ENCODE results near the gene CDH24. TPM values are rescaled to one million over a fixed set of nuclear protein-coding genes. Genes with fewer than 3 reads are reported as not detected.
"Not testable (repeated sequence)": the region's sequence is repeated elsewhere in the genome, so short reads cannot be mapped to it uniquely, and the experiment has no call there.

CDH24 gene
- total and polyA plus RNA-seq, 10 of the 15 experiments (the other 5 are each of a cell fraction or from before 2014, with no cell fraction given), result 0.10 to 1.5 (median 0.45) TPM; not detected in 2

- TF ChIP-seq IKZF1 (conservative IDR thresholded peaks at IDR 0.05) (no peak), CTCF (IDR thresholded peaks at IDR 0.05 in 2 of 3, conservative IDR thresholded peaks at IDR 0.05 in 1 of 3; ENCODE audit: control insufficient read depth in 2 of 3, extremely low read depth in 1 of 3, insufficient read depth in 1 of 3, low read depth in 3 of 3, low read length in 3 of 3) (no peak)
Measured at GRCh38 chr14:23005451-23006187, 51.7 kb downstream of the CDH24 start (continued).

GRCh38 chr14:23004274-23004673 lies 53.0 kb downstream of the CDH24 start:
- FAIRE-seq; POLR2A ChIA-PET; H3K9me3 ChIP-seq (replicated peaks; ENCODE audit: control insufficient read depth, insufficient read depth, low read length); H3K9ac ChIP-seq (ENCODE audit: control insufficient read depth, insufficient read depth, low read length); H3K27ac ChIP-seq (ENCODE audit: control insufficient read depth, insufficient read depth); H3K36me3 ChIP-seq (ENCODE audit: control insufficient read depth in 2 of 2, insufficient read depth in 2 of 2, low read length in 1 of 2); in situ Hi-C loops (cut with MboI); H2AFZ ChIP-seq (ENCODE audit: control insufficient read depth, low read depth, low read length); RAD21 ChIA-PET (ENCODE audit: unreplicated experiment); H4K20me1 ChIP-seq (ENCODE audit: control insufficient read depth, insufficient read depth); H3K27me3 ChIP-seq (replicated peaks in 1 of 2; ENCODE audit: control insufficient read depth in 2 of 2, insufficient read depth in 2 of 2, low read length in 1 of 2); ATAC-seq; intact Hi-C loops (cut with micrococcal nuclease; ENCODE audit: unreplicated experiment); H3K4me2 ChIP-seq (ENCODE audit: control insufficient read depth, insufficient read depth); H3K79me2 ChIP-seq (ENCODE audit: control insufficient read depth, insufficient read depth, low read length); H3K4me3 ChIP-seq; DNase-seq (ENCODE audit: low read depth, low spot score); BruUV-seq (replicated peaks): not testable (repeated sequence)
- WGBS (ENCODE audit: insufficient coverage, insufficient replicate concordance, low lambda C conversion rate, missing lambda C conversion rate), result 98% methylated on average over 4 of the region's 4 CpGs
- CTCF ChIA-PET, result interaction anchor here (0.7 to 25.0 kb wide), 5 partner anchors 9 to 50 kb away, joined by 3 to 853 read pairs (median 6); partner anchors contain the start of gene CDH24
- H3K4me1 ChIP-seq (ENCODE audit: control insufficient read depth, insufficient read depth, low read length), result peaks cover 21% of the 10 kb centered on the region
- SMC1A ChIA-PET (ENCODE audit: uncharacterized antibody, unreplicated experiment), result interaction anchor here (1.8 kb wide), 1 partner anchor 10 kb away, joined by 10 read pairs; no protein-coding TSS in a partner anchor
